Left renal cortex interstitium (tissue), 4 donors: ENCODE results near the gene SLC35G6. TPM values are rescaled to one million over a fixed set of nuclear protein-coding genes. Genes with fewer than 3 reads are reported as not detected.
A peak's percentile ranks its signal among the peaks of the same experiment; 100 is the strongest.
"Not testable (repeated sequence)": the region's sequence is repeated elsewhere in the genome, so short reads cannot be mapped to it uniquely, and the experiment has no call there.

Experiments
- DNase-seq, 4 donors: peaks; one replicate each; pipeline ENCODE4 v3.0.0-alpha.2; 2013; ENCODE audit warnings: low read depth in 4 of 4, low spot score in 2 of 4, missing footprints in 1 of 4
- polyA plus RNA-seq, 4 donors: library from polyadenylated mRNA; unstranded; fragments of 120-200 nt; gene quantifications; one replicate each; pipeline ENCODE4 v1.2.1, GENCODE V29; 2013; ENCODE audit not compliant: insufficient read length in 4 of 4

Gene SLC35G6
- under 1 TPM in 2 of 4 donors, not detected in 2; 0.46 to 0.72 TPM for polyA plus RNA-seq

GRCh38 chr17:7481275-7481674, at the start of gene SLC35G6:
Gene SLC35G6 (plus strand): TSS chr17:7481446. CDS start chr17:7481517, 71 bp downstream.
- not testable (repeated sequence) for DNase-seq

GRCh38 chr17:7432296-7432695, 49.0 kb upstream of the SLC35G6 start:
- no peak for DNase-seq

GRCh38 chr17:7435676-7436555, 45.3 kb upstream of the SLC35G6 start:
- peak in 1 of 4 donors; percentile 21 for DNase-seq

GRCh38 chr17:7436556-7437368, 44.5 kb upstream of the SLC35G6 start:
- DNase-seq: peak in 2 of 4 donors; percentile 66 to 73

- no peak for DNase-seq
Measured at GRCh38 chr17:7437369-7437863, 43.8 kb upstream of the SLC35G6 start.

GRCh38 chr17:7437950-7438614, 43.2 kb upstream of the SLC35G6 start:
- DNase-seq: peak in 2 of 4 donors; percentile 28 to 42

GRCh38 chr17:7438656-7439460, 42.4 kb upstream of the SLC35G6 start:
- DNase-seq: no peak

GRCh38 chr17:7439462-7440112, 41.7 kb upstream of the SLC35G6 start, which contains the start of gene FGF11:
Gene FGF11 (plus strand): TSS chr17:7439512. CDS start chr17:7439621, 109 bp downstream.
- DNase-seq: no peak

- DNase-seq: peak in 2 of 4 donors; percentile 47 to 51
Measured at GRCh38 chr17:7440113-7440833, 41.0 kb upstream of the SLC35G6 start.

- peak in 1 of 4 donors; percentile 21 for DNase-seq
Measured at GRCh38 chr17:7440834-7441195, 40.4 kb upstream of the SLC35G6 start.

- no peak for DNase-seq
Measured at GRCh38 chr17:7441266-7441665, 40.0 kb upstream of the SLC35G6 start.

- DNase-seq: no peak
Measured at GRCh38 chr17:7442142-7442541, 39.1 kb upstream of the SLC35G6 start.

- DNase-seq: no peak
Measured at GRCh38 chr17:7443499-7444485, 37.5 kb upstream of the SLC35G6 start.

- DNase-seq: no peak
Measured at GRCh38 chr17:7444682-7445618, 36.3 kb upstream of the SLC35G6 start, which contains the start of gene CHRNB1. Gene CHRNB1 (plus strand): TSS chr17:7445061. CDS start chr17:7445128, 67 bp downstream.

- no peak for DNase-seq
Measured at GRCh38 chr17:7445619-7445968, 35.7 kb upstream of the SLC35G6 start.

GRCh38 chr17:7448461-7448860, 32.8 kb upstream of the SLC35G6 start:
- DNase-seq: no peak
